HG03139 (cell line): ENCODE measurements around the gene GAP43.

Source experiments
- ATAC-seq: cut with Tn5 transposase; IDR thresholded peaks from one replicate; pipeline ENCODE4 v1.9.1; 2021; ENCODE audit not compliant: unreplicated experiment

GAP43 gene

DNA sequence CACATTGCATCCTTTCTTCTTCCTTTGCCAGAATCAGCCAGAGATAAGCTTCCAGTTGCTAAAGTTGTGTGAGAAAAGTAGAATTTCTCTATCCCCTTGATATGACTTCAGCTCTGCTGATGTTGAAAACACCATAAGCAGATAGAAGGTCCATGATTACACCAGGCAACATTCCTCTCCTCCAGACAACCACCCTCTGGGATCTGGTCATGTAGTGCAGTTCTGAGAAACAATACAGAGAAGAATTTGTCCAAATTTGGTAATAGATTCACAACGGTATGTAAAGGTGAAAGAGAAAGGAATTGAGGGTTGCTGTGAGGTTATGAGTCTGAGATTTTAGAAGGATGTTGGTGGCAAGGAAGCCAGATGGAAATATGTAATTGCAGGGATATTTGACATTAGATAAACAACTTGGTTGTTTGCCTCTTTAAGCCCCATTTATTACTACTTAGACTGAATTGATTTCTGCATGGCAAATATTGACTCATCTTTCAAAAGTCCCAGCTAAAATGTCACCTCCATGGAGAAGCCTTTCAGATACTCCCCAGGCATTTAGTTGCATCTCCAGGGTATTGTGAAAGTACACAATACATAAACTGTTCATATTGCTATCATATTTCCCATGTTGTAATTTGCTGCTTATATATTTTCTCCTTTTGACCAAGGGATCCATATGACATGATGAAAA, 134.9 kb downstream of the GAP43 start:
- ATAC-seq = no peak

DNA sequence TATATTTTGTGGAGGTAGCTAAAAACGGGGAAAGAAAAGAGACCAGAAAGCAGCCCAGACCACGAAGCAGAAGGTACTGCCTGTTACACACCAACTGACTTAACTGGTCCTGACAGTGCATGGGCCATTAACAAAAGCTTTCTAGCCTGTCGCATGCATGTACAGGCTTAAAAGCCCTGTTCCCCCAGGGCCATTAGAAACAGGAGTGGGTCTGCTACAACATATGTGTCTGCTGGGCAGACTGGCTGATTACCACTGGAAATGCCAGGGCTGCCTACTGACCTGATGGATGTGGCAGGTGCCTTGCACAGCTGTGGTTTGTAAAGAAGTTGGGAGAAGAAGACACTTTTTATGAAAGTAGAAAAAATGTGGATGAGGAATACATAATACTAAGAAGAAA, 137.4 kb downstream of the GAP43 start:
- no peak for ATAC-seq

DNA sequence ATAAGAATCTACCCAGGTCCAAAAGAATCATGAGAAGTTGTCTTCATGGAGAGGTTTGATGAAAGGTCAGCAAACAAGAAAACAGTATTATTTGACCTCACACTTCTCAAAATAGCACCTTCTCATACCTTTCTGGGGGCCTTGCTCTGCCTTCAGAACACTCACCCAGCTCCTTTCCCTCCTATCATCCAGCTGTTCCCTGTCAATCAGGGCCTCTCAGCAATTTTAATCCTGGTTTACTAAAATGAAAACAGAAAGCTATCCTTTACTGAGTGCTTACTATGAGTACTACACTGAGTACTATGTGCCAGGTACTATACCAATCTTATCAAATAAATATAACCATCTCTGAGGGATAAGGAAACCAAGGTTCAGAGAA, 138.6 kb downstream of the GAP43 start:
- ATAC-seq = no peak

DNA sequence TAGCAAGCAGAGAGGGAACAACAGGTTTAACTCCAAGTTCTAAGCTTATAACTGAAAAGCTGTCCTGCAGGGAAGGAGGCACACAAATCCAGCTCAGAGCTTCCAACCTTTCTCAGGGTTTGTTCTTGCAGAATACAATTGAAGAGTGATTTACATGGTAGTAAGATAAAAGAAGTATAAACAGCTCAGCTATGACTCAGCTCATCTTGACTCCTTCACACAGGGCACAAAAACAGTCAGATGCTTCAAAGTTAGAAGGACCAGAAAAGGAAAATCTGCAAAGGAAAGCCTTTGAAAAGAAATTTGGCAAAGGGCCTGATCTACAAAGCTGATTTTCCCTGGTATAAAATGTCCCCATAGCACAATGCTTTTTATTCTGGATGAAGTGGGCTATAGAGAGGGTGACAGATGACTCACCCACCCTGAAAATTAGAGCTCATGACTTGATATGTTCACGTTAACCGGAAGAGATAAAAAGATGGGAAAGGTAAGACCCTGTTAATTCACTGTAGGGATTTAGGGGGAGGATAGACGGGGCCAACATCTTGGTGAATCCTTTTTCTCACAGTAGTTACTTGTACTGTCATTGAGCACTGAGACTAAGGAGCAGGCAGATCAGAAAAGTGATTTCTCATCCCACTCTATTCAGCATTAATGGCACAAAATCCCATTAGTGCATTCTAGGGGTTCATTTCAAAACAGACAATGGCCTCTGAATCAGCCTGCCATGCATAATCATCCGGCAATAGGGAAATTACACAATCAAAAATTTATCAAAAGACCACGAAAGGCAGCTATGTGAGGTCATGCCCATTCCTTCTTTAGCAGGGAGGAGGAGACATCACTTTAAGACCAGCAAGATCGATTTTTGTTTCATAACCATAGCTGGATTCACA, 143.5 kb downstream of the GAP43 start:
- ATAC-seq = no peak

DNA sequence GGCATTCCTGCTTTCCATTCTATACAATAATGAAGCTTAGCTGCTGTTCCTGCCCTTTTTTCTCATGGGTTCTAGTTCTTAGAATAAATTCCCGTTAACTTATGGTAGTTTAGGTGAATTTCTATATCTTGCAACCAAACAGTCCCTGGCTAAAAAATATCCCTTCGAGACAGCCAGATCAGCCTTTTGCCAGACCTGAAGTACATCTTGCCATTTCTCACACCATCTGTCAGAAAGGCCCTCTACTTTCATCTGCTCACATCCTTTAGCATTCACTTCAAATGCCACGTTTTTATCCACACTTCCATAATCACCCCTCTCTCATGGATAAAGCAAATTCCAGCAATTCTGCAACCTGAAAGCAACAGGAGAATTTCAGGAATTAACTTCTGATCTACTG, 145.4 kb downstream of the GAP43 start:
- no peak for ATAC-seq
